DMS114 treated with DMSO at 0.1 percent for 48 hours (cell line): Measurements from ENCODE around the gene PSAP.
"Not testable (repeated sequence)": the region's sequence is repeated elsewhere in the genome, so short reads cannot be mapped to it uniquely, and the experiment has no call there.

Source experiments
- DNase-seq: peaks from one replicate; lab custom pipeline; 2025; ENCODE audit not compliant: unreplicated experiment; lab: John Stamatoyannopoulos, UW

PSAP gene

DNA sequence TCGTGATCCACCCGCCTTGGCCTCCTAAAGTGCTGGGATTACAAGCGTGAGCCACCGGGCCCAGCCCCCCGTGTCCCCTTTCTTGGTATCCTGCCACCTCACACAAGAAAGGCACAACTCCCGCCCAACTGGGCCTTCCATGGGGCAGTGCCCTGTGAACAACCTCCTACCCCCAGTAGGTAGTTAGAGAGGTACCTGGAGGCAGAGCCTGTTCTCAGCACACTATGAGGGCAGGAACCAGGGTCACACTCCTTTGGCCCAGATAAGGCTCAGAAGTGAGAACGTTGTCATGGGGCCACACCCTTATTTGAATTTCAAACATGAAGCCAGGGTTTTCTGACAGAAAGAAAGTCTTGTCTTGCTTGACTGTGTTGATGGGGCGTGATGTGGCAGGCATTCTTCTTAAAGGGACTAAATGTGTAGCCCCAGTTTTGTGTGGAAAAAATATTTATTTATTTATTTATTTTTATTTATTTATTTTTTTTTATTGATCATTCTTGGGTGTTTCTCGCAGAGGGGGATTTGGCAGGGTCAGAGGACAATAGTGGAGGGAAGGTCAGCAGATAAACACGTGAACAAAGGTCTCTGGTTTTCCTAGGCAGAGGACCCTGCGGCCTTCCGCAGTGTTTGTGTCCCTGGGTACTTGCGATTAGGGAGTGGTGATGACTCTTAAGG is 23.8 kb upstream of the PSAP start:
- DNase-seq: not testable (repeated sequence)

DNA sequence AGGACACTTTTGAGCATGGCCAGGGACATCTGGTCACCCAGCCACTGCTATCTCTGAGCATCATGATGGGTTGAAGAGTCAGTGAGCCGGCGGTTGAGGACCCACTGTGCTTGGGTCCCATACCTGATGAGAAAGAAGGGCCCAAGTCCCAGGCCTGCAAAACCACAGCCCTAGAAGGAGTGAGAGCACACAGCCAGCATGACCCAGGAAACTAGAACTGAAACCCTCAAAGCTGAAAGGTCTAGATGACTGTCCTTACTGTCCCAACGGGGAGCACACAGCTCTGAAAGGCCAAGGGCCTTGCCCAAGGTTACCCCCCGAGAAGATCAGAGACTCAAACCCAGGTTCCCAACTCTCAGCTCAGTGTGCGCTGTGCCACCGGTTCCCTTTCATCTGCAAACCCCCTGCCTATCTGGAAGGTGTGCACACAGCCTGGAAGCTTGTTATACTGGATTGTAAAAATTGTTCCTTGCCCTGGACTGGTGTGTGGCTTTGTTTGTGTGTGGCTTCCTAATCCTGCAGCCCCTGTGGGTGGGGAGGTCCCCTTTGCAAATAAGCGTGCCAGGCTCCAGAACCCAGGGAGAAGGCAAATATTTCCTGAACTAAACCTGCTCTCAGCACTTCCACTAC is 22.6 kb upstream of the PSAP start:
- DNase-seq: no peak

DNA sequence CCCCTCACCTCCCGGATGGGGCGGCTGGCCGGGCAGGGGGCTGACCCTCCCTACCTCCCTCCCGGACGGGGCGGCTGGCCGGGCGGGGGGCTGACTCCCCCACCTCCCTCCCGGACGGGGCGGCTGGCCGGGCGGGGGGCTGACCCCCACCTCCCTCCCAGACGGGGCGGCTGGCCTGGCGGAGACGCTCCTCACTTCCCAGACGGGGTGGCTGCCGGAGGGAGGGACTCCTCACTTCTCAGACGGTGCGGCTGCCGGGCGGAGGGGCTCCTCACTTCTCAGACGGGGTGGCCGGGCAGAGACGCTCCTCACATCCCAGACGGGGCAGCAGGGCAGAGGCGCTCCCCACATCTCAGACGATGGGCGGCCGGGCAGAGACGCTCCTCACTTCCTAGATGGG is 18.6 kb upstream of the PSAP start:
- not testable (repeated sequence) for DNase-seq

DNA sequence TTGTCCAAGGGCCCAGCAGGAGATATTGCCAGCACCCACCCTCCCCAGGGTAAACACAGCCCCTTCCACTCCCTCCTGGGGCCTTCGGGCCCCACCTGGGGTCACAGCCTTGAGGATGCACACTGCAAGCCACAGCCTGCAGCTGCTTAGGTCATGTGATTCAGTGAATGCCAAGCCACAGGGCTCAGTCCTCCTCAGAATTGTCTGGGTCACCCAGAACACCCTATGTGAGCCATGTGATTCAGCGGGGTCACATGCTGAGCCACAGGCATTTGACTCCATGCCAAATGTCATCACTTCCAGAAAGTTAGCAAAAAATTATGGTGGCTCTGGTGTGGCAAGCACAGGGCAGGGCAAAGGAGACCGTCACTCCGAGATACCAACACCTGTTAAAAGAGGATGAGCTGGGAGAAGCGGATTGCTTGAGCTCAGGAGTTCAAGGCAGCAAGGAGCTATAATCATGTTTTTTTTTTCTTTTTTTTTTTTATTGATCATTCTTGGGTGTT is 17.2 kb upstream of the PSAP start:
- DNase-seq: no peak

DNA sequence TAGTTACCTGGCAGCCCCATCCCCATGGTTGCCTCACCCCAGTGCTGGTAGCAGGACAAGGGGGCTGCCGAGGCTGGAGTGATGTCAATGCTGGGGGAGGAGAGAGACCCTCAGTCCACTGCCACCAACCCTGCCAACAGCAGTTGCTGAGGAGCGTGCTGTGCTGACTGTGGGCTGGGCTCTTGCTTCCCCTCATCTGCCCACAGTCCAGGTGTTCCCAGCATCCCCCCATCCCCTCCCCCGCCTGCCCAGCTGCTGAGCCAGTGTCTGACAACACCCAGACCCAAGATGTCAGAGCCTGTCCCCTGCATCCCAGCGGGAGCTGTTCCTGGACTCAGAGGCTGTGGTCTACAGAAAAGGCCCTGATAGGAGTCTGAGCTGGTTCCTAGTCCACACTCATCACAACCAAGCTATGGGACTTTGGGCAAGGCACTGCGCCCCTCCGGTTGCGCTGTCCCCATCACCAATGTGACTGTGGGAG is 14.6 kb upstream of the PSAP start:
- no peak for DNase-seq

DNA sequence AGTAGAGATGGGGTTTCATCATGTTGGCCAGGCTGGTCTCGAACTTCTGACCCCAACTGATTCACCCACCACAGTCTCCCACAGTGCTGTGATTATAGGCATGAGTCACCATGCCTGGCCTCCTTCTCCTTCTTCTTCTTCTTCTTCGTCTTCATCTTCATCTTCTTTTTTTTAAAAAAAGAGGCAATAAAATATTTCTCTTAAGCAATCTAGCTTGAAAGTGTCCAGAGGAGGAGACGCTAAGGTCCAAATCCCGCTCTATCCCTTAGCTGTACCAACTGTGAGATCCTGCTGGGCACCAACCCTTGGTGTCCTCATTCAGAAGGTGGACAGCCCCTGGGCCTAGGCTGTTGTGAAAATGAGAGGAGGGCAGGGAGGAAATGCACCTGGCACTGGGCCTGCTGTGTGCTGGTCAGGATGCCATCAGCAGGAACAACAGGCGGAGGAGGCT is 13.9 kb upstream of the PSAP start:
- DNase-seq: no peak

DNA sequence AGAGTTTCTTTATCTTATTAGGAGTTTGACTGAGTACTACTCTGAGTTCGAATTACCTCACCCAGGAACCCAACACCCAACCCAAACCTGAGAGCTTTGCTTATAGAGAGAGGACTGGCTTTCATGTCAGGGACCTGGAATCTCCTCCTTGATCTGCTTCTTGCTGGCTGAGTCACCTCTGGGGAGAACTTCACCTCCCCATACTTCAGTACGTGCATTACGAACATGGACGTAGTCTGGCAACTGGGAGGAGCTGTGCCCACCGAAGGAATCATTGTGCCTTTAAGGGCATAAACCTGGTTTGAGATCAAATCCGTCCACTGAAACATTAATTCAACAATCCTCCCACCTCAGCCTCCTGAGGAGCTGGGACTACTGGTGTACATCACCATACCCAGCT is 12.2 kb upstream of the PSAP start:
- DNase-seq: no peak

DNA sequence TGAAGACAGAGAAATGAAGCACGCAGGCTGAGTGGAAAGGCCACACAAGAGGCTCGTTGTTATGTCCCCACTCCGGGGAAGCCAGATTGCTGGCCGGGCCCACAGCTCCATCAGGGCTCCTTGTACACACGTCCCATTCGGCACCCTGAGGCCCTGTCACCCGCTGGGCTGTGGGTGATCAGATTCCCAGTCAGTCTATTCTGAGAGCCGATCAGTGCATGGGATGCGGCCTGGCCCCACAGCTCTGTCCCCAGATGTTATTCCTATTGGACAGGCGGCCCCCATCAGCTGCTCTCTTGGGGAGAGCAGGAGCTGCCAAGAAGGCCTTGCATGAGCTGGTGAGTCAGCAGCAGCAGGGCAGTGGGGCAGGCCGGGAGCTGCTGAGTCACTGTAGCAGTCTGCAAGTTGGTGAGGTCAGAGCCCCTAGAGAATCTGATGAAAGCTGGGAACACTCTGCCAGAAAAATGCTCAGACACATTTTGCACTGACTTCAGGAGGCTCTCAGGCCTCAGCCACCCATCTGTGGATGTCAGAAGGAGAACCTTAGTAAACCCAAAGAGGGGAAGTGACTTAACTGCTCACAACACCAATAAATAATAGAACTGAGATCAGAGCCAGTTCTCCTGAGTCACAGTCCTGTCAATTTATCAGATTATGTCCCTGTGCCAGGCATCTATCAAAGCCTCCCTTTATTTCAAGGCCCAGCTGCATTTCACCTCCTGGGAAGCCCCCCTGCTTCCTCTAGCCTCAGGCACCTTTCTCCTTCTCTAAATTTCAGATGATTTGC is 9.4 kb upstream of the PSAP start:
- no peak for DNase-seq

DNA sequence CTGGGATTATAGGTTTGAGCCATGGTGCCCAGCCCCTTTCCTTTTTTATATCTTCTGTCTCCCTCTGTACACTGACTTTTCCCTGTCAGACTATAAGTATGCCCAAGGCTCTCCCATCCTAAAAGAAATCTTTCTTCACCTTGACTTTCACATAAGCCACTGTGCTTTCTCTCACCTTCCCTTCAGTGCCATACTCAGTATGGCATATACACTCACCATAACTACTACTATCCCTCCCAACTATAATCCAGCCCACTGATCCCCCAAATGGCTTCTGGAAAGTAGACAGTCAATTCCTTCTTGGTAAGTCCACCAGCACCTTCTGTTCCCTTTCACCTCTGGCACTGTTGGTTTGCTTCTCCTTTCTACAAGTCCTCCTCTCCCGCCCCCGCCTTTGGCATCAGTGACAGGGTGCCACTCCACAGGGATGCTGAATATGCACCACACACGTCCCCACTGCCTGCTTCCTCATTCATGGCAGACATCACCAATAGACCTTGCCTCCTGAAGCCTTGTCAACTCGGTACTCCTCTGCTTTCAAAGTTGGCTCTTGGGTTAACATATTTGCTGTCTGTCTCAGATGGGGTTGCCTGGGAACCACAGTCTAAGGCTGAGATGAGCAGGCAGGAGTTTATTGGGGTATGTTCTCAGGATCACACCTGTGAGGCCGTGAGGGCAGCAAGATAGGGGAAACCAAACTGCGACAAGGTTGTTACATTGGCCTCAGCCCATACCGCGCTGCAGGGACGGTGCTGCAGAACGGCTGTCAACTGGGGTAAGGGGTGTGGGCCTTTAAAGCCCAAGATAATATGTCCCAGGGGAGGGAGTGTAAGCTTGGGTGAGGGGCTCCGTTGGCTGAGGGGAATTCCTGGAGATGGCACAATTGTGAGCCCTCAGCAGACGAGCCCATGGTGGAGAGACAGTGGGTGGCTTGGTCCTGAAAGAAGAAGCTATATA is 7.2 kb upstream of the PSAP start:
- DNase-seq: no peak

DNA sequence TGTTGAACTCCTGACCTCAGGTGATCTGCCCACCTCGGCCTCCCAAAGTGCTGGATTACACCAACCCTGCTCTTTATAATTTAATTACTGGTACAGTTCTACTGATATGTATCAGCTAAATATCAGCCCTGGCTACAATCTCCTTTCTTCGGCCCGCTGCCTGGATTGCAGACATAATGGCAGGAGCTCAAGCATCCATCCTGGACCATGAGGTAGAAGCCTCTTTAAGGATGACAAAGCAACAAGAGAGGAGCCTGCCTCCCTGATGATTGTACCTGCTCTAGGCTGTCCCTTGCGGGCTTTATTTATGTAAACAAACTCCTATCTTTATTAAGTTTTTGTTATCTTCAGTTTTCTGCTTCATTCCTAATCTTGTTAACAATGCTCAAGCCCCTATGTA is 5.6 kb upstream of the PSAP start:
- no peak for DNase-seq

DNA sequence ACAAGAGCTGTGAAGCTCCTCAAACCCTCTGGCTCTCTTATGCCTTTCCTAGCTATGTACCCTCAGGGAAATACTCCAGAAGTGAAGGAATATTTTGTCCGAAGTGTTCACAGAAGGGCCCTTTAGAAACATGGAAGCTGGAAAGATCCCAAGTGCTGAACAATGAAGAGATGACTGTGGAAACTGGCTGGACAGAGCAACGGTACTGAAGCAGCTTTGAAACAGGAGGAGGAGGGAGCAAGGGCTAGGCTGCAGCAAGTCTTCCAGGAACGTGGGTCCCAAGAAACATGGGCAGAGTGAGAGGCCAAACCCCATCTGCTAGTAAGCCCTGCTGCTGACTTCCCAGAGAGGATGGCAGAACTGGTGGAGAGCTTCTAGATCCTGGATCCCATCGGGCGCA is 3.0 kb upstream of the PSAP start:
- DNase-seq: no peak

DNA sequence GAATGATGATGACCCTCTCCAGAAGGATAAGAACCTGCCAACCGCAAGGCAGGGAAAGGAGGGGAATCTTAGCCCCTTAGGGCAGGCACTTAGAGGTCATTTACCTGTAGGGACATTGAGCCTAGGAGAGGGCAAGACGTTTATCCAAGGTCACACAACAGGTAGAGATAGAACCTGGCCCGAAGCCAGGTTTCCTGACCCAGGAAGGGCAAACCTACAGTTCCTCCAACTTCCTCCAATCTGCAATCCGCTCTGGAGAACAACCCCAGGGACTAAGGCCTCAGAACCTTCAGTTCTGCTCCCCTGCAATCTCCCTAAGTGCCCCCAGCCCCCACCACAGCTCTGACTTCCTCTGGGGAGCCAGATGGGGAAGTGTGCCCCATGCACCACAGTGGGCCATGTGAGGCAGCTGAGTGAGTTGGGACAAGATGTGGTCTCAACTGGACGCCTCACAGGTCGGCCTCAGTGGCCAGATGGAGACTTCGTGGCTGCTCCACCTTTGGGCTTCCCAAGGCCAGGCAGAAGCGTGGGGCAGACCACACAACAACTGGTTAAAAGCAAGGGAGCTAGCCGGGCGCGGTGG is 1.4 kb upstream of the PSAP start:
- DNase-seq: no peak

DNA sequence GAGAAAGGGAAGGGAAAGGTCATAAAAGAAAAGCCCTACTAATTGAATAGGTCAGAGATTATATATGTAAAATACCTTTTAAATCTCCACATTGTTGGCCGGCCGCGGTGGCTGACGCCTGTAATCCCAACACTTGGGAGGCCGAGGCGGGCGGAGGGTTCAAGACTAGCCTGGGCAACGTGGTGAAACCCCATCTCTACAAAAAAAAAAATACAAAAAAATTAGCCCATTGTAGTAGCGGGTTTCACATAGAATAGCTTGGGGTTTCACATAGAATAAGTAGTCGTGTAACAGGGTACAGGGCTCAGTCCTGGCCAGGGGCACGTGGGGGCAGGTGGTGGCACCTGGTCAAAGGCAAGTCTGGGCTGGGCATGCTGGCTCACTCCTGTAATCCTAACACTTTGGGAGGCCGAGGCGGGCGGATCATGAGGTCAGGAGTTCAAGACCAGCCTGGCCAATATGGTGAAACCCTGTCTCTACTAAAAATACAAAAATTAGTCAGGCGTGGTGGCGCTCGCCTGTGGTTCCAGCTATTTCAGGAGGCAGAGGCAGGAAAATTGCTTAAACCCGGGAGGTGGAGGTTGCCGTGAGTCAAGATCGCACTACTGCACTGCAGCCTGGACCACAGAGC is 529 bp upstream of the PSAP start:
- not testable (repeated sequence) for DNase-seq

DNA sequence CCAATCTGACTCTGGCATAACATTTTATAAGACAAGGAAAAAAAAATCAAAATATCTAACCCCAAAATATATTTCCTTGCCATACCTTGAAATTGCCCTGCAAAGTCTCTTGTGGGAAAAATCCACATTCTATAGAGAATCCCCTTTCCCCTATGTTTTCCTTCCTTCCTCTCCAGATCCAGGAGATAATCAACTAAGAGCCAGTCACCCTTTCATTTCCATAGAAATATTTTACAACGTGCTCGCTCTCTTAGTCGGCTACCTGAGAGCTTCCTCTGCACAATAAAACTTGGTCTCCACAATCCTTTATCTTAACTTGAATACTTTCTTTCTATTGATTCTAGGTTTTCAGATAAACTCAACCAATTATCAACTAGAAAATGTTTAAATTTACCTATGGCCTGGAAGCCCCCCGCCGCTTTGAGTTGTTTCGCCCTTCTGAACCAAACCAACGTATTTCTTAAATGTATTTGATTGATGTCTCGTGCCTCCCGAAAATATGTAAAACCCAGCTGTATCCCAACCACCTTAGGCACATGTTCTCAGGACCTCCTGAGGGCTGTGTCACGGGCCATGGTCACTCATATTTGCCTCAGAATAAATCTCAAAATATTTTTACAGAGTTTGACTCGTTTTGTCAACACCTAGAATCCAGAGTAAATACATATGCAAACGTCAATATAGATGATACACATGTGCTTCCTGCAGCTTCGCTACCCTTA is 869 bp downstream of the PSAP start:
- DNase-seq: no peak

DNA sequence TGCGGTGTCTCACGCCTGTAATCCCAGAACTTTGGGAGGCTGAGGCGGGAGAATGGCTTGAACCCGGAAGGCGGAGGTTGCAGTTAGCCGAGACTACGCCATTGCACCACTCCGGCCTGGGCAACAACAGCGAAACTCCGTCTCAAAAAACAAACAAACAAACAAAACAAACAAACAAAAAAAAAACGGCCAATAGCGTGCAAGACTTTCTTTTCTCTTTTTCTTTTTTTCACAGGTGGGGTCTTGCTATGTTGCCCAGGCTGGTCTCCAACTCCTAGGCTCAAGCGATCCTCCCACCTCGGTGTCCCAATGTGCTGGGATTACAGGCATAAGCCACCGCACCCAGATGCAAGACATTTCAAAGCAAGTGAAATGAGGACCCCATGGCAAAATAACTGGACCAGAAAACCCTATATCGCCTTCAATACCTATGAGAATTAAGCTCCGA is 1.6 kb downstream of the PSAP start:
- no peak for DNase-seq

DNA sequence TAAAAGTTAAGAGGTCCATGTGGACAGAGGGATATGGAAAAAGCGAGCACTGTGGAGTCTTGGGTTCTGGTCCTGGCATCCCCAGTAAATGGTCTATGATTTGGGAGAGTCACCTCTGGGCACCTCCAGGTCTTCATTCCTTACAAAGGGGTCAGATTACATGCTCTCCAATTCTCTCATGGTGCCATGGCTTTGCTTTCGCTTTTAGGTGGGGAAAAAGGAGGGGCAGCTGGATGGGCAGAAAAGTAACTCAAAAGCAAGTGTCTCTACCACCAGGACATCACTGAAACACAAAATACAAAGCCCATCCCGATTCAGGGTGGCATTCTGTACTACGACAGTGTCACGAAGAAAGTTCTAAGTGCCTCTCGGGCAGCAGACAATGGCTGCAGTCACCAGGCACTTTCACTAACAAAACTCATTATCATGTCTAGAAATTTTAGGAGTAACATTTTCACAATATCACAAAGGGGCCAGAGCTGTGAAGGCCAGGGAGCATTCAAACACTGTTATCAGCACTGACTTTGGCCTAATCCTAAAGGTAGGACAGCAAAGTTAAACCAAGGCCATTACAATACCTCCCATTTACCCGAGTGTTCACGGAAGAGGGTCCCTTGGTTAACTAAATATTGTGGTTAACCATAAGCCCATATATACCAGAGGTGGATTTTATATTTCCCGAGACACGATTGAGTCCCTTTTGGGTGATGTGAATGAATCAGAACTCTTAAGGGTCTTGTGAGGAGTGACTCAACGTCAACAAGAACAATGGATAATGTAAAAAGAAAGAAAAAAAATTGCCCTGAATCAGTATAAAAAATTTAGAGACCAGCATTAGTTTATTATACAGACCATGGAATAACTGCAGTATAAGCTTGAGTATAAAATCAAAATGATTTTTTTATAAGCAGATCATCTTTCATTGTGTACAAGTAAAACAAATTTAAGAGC is 2.5 kb downstream of the PSAP start:
- DNase-seq: no peak

DNA sequence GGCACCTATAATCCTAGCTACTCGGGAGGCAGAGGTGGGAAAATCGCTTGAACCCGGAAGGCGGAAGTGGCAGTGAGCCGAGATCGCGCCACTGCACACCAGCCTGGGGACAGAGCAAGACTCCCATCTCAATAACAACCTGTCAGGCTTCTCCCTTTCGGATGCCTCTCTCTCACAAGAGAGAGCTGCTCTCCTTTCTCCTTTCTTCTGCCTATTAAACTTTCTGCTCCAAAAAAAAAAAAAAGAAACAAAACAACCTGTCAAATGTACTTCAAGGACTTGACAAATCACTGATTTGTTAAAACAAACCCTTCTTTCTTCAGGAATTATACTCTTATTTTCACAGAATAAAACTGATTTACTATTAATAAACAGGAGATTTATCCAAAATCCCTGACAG is 3.6 kb downstream of the PSAP start:
- no peak for DNase-seq

DNA sequence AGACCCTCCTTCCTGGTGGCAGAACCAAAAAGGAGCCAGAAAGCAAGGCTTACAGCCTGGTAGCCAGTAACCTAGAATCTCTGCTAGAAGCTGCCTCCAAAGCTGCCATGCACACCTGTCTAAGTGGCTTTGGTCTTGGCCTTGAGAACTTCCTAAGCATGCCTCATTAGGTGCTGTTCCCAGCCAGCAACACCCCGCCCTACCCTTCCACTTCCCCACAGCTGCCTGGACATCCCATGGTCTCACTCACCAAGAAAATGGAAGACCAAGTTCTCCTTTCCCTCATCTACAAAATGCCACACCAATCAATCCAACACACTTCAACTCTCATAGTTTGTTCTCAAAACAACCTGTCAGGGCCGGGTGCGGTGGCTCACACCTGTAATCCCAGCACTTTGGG is 4.2 kb downstream of the PSAP start:
- DNase-seq: no peak
